HepG2 (cell line): ENCODE measurements around the gene AGBL1.

Experiments used
- AKAP8 ChIP-seq: sonication (generic); formaldehyde crosslinking; IDR thresholded peaks from 2 replicates; pipeline ENCODE4 v1.5.1; 2020; ENCODE audit warnings: mild to moderate bottlenecking, missing genetic modification reagents
- BHLHE40 ChIP-seq: IDR thresholded peaks from 2 replicates; pipeline ENCODE4 v1.6.1; 2011; ENCODE audit warnings: low read length, improper control_type of control experiment
- JUNB ChIP-seq: sonication (generic); formaldehyde crosslinking; IDR thresholded peaks from 2 replicates; pipeline ENCODE4 v1.8.0; 2022; ENCODE audit warnings: missing genetic modification reagents, mild to moderate bottlenecking, borderline replicate concordance
- MATR3 ChIP-seq: sonication (generic); formaldehyde crosslinking; IDR thresholded peaks from 2 replicates; pipeline ENCODE4 v1.4.0; 2020; ENCODE audit warnings: missing genetic modification reagents
- NFYB ChIP-seq: sonication (generic); formaldehyde crosslinking; IDR thresholded peaks from 2 replicates; pipeline ENCODE4 v1.4.0; 2020; ENCODE audit warnings: missing genetic modification reagents
- ZNF121 ChIP-seq: sonication (generic); formaldehyde crosslinking; IDR thresholded peaks from 2 replicates; pipeline ENCODE4 v1.5.0; 2020; ENCODE audit warnings: mild to moderate bottlenecking, missing genetic modification reagents
- TF ChIP-seq, protein P1 (sequence below): IDR thresholded peaks from 2 replicates; pipeline ENCODE4 v1.6.1; 2016; ENCODE audit warnings: low read depth

DNA sequence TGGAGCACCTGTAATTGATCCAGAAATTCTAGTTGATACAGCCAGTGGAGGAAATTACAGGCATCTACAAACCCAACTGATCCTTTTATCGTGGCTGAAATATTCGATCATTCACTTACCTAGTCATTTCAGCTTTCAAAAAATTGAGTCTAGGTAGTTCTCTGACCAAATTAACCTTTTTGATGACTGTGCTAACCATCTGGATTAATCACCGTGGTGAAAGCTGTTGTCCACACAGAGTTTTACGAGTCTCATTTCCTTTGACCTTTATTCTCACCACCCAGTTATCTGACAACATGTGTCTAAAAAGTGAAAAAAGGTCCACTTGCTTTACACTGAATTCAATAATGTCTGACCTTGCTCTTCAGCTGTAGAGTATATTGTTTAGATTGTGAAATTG is 354.3 kb downstream of the AGBL1 start:
- TF ChIP-seq MATR3 (CRISPR knock-in tag) (no peak), ZNF121 (CRISPR knock-in tag) (no peak), JUNB (CRISPR knock-in tag) (no peak), NFYB (no peak), AKAP8 (no peak), BHLHE40 (no peak)
- TF ChIP-seq, protein P1, sequence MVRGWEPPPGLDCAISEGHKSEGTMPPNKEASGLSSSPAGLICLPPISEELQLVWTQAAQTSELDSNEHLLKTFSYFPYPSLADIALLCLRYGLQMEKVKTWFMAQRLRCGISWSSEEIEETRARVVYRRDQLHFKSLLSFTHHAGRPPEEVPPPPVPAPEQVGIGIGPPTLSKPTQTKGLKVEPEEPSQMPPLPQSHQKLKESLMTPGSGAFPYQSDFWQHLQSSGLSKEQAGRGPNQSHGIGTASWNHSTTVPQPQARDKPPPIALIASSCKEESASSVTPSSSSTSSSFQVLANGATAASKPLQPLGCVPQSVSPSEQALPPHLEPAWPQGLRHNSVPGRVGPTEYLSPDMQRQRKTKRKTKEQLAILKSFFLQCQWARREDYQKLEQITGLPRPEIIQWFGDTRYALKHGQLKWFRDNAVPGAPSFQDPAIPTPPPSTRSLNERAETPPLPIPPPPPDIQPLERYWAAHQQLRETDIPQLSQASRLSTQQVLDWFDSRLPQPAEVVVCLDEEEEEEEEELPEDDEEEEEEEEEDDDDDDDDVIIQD (CRISPR knock-in tag) = no peak
